Loucy (cell line): ENCODE results near the gene TEX101.

Experiments used
- EZH2phosphoT487 ChIP-seq: fragments of 200-600 bp; IDR thresholded peaks from 2 replicates; pipeline ENCODE4 v1.6.1; 2018; ENCODE audit warnings: antibody characterized with exemption, mild to moderate bottlenecking, moderate library complexity, borderline replicate concordance
- TF ChIP-seq, protein P1 (sequence below): fragments of 200-600 bp; sonication (generic); conservative IDR thresholded peaks from 2 replicates; pipeline ENCODE4 v1.5.1; 2014; ENCODE audit warnings: mild to moderate bottlenecking, antibody characterized with exemption, low read length

DNA sequence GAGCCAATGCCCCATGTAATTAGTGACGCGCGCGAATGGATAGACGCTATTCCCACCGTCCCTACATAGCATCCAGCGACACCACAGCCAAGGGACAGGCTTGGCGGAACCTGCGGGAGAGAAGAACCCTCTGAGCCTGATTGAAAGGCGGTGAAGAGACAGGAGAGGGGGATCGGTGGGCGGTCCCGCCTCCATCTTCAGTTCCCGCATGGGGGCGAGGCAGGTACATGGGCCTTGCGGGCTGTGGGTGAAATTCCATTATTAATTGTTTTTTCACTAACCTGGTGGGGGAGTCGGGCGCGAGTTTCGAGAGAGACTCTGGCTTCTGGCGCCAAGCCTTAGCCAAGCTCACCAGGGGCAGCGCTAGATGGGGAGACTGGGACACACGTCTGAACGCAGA is 8.4 kb upstream of the TEX101 start:
- TF ChIP-seq, protein P1, sequence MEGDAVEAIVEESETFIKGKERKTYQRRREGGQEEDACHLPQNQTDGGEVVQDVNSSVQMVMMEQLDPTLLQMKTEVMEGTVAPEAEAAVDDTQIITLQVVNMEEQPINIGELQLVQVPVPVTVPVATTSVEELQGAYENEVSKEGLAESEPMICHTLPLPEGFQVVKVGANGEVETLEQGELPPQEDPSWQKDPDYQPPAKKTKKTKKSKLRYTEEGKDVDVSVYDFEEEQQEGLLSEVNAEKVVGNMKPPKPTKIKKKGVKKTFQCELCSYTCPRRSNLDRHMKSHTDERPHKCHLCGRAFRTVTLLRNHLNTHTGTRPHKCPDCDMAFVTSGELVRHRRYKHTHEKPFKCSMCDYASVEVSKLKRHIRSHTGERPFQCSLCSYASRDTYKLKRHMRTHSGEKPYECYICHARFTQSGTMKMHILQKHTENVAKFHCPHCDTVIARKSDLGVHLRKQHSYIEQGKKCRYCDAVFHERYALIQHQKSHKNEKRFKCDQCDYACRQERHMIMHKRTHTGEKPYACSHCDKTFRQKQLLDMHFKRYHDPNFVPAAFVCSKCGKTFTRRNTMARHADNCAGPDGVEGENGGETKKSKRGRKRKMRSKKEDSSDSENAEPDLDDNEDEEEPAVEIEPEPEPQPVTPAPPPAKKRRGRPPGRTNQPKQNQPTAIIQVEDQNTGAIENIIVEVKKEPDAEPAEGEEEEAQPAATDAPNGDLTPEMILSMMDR: no peak
- TF ChIP-seq EZH2phosphoT487: no peak
